Measurements from ENCODE around the gene CCDC27. TPM values are rescaled to one million over a fixed set of nuclear protein-coding genes. Genes with fewer than 3 reads are reported as not detected.

The CCDC27 gene
- total RNA-seq, 1 donor from 2014 or later, result not detected

GRCh38 chr1:3741566-3742438 lies 10.4 kb upstream of the CCDC27 start:
- TF ChIP-seq, protein P1, sequence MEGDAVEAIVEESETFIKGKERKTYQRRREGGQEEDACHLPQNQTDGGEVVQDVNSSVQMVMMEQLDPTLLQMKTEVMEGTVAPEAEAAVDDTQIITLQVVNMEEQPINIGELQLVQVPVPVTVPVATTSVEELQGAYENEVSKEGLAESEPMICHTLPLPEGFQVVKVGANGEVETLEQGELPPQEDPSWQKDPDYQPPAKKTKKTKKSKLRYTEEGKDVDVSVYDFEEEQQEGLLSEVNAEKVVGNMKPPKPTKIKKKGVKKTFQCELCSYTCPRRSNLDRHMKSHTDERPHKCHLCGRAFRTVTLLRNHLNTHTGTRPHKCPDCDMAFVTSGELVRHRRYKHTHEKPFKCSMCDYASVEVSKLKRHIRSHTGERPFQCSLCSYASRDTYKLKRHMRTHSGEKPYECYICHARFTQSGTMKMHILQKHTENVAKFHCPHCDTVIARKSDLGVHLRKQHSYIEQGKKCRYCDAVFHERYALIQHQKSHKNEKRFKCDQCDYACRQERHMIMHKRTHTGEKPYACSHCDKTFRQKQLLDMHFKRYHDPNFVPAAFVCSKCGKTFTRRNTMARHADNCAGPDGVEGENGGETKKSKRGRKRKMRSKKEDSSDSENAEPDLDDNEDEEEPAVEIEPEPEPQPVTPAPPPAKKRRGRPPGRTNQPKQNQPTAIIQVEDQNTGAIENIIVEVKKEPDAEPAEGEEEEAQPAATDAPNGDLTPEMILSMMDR (IDR thresholded peaks at IDR 0.05; ENCODE audit: insufficient read depth, low read length, poor library complexity, severe bottlenecking), result no peak
- H3K36me3 ChIP-seq (ENCODE audit: control insufficient read depth, insufficient read depth, low read length), result no peaks in the 10 kb centered on the region
- H3K27me3 ChIP-seq (ENCODE audit: control insufficient read depth, insufficient read depth, low read length), result no peaks in the 10 kb centered on the region
- DNase-seq (ENCODE audit: low read depth), result no peak
- no peak overlapping the region for H3K4me3 ChIP-seq (ENCODE audit: low read depth, low read length)

GRCh38 chr1:3742439-3743298 lies 9.6 kb upstream of the CCDC27 start:
- no peak for DNase-seq (ENCODE audit: low read depth)
- TF ChIP-seq, protein P1 (IDR thresholded peaks at IDR 0.05; ENCODE audit: insufficient read depth, low read length, poor library complexity, severe bottlenecking), result no peak
- Histone ChIP-seq H3K36me3 (ENCODE audit: control insufficient read depth, insufficient read depth, low read length) (no peaks in the 10 kb centered on the region), H3K4me3 (ENCODE audit: low read depth, low read length) (no peak overlapping the region), H3K27me3 (ENCODE audit: control insufficient read depth, insufficient read depth, low read length) (no peaks in the 10 kb centered on the region)

DNA sequence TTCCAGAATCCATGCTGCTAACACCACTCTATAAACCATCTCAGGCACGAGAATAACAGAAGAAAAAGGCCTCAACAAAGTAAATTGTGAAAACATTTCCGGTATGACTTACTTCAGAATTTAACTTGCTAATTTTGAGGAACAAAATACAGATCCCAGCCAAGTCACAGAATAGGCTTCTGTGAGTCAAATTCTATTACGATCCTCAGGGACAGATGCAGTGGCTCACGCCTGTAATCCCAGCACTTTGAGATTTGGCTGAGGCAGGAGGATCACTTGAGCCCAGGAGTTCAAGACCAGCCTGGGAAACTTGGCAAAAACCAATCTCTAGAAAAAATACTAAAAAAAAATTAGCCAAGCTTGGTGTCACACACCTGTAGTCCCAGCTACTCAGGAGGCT lies 8.8 kb upstream of the CCDC27 start:
- Histone ChIP-seq H3K27me3 (ENCODE audit: control insufficient read depth, insufficient read depth, low read length) (no peaks in the 10 kb centered on the region), H3K4me3 (ENCODE audit: low read depth, low read length) (no peak overlapping the region), H3K36me3 (ENCODE audit: control insufficient read depth, insufficient read depth, low read length) (no peaks in the 10 kb centered on the region)
- TF ChIP-seq, protein P1 (IDR thresholded peaks at IDR 0.05; ENCODE audit: insufficient read depth, low read length, poor library complexity, severe bottlenecking), result no peak
- no peak for DNase-seq (ENCODE audit: low read depth)

DNA sequence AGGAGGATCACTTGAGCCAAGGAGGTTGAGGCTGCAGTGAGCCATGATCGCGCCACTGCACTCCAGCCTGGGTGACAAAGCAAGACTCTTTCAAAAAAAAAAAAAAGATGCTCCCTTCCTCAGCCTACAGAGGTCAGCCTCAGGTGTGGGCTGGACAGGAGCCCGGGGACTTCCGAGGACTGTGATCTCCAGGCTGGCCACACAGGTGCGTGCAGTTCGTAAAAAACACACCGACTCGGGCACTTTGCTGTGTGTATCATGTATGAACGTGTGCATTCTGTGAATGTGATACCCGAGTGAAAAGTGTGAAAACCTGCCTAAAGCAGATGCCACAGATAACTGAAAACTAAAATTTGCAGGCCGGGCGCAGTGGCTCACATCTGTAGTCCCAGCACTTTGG lies 8.4 kb upstream of the CCDC27 start:
- DNase-seq (ENCODE audit: low read depth), result no peak
- TF ChIP-seq, protein P1 (IDR thresholded peaks at IDR 0.05; ENCODE audit: insufficient read depth, low read length, poor library complexity, severe bottlenecking), result no peak
- Histone ChIP-seq H3K27me3 (ENCODE audit: control insufficient read depth, insufficient read depth, low read length) (no peaks in the 10 kb centered on the region), H3K4me3 (ENCODE audit: low read depth, low read length) (no peak overlapping the region), H3K36me3 (ENCODE audit: control insufficient read depth, insufficient read depth, low read length) (no peaks in the 10 kb centered on the region)

GRCh38 chr1:3744646-3745045 lies 7.6 kb upstream of the CCDC27 start:
- Histone ChIP-seq H3K4me3 (ENCODE audit: low read depth, low read length) (no peak overlapping the region), H3K27me3 (ENCODE audit: control insufficient read depth, insufficient read depth, low read length) (no peaks in the 10 kb centered on the region), H3K36me3 (ENCODE audit: control insufficient read depth, insufficient read depth, low read length) (no peaks in the 10 kb centered on the region)
- TF ChIP-seq, protein P1 (IDR thresholded peaks at IDR 0.05; ENCODE audit: insufficient read depth, low read length, poor library complexity, severe bottlenecking), result no peak
- DNase-seq (ENCODE audit: low read depth), result no peak
